Upper lobe of left lung (tissue), 6 donors: ENCODE measurements around the gene LTA4H. TPM values are rescaled to one million over a fixed set of nuclear protein-coding genes. Genes with fewer than 3 reads are reported as not detected.

ENCODE experiments used
- ATAC-seq, 2 donors: fragments of 200-7000 bp; cut with Tn5 transposase; one replicate each; pipeline ENCODE4 v1.9.1; 2022; ENCODE audit warnings: mild to moderate bottlenecking in 2 of 2, moderate library complexity in 2 of 2; ENCODE audit not compliant: low FRiP score in 2 of 2
- DNase-seq, 2 donors: peaks; one replicate each; pipeline ENCODE4 v3.0.0-alpha.2; 2019 to 2020
- H3K27ac ChIP-seq, 4 donors: fragments of 200-600 bp; sonication (generic); one replicate each; pipeline ENCODE4 v1.5.1; 2016 to 2019
- H3K27me3 ChIP-seq, 4 donors: fragments of 200-600 bp; sonication (generic); one replicate each; pipeline ENCODE4 v1.5.1; 2017 to 2019
- H3K36me3 ChIP-seq, 4 donors: fragments of 200-600 bp; sonication (generic); one replicate each; pipeline ENCODE4 v1.5.1; 2016 to 2019
- H3K4me1 ChIP-seq, 4 donors: fragments of 200-600 bp; sonication (generic); one replicate each; pipeline ENCODE4 v1.5.1; 2018 to 2019
- H3K4me3 ChIP-seq, 4 donors: fragments of 200-600 bp; sonication (generic); one replicate each; pipeline ENCODE4 v1.5.1; 2017 to 2019; ENCODE audit warnings: mild to moderate bottlenecking in 2 of 4, moderate library complexity in 1 of 4
- H3K9me3 ChIP-seq, 4 donors: fragments of 200-600 bp; sonication (generic); one replicate each; pipeline ENCODE4 v1.5.1; 2018 to 2019
- EP300 ChIP-seq, 4 donors: sonication (generic); formaldehyde crosslinking; IDR thresholded peaks; one replicate each; pipeline ENCODE4 v1.5.1; 2017; ENCODE audit warnings: antibody characterized with exemption in 4 of 4, control low read depth in 2 of 4
- POLR2A ChIP-seq, 4 donors: fragments of 450-650 bp; IDR thresholded peaks; one replicate each; pipeline ENCODE4 v1.5.1; 2016 to 2017; ENCODE audit warnings: antibody characterized with exemption in 4 of 4, mild to moderate bottlenecking in 2 of 4
- POLR2AphosphoS5 ChIP-seq, 2 donors: sonication (generic); formaldehyde crosslinking; IDR thresholded peaks; one replicate each; pipeline ENCODE4 v1.5.1; 2017; ENCODE audit warnings: antibody characterized with exemption in 2 of 2
- WGBS, 2 donors: methylation state at CpG; one replicate each; pipeline ENCODE4 v1.1.5; 2017 to 2018; 5-methylcytosine and 5-hydroxymethylcytosine counted together
- total RNA-seq, 6 donors: library from RNA; depleted of rRNA in 4 of 6; stranded (reverse); fragments of >200 nt in 4 of 6; gene quantifications; one replicate each; pipeline versions ENCODE4 v1.1.0 to v1.2.1, GENCODE V29; 2016 to 2021
- TF ChIP-seq, protein P1 (sequence below), 6 experiments: fragments of 450-650 bp in 4 of 6; fragments of 200-600 bp in 2 of 6; sonication (generic) in 2 of 6; IDR thresholded peaks; one replicate each; pipeline ENCODE4 v1.5.1; 2016 to 2019; ENCODE audit warnings: antibody characterized with exemption in 6 of 6
- donor health status: DM: no; HTN: no; CAD: no; lungs with moderate emphysema.
- donor health status: DM: no; HTN: yes; CAD: no; lungs with severe emphysema.

The LTA4H gene
- total RNA-seq, 6 donors from 2014 or later, result 110 to 314 (median 254) TPM

DNA sequence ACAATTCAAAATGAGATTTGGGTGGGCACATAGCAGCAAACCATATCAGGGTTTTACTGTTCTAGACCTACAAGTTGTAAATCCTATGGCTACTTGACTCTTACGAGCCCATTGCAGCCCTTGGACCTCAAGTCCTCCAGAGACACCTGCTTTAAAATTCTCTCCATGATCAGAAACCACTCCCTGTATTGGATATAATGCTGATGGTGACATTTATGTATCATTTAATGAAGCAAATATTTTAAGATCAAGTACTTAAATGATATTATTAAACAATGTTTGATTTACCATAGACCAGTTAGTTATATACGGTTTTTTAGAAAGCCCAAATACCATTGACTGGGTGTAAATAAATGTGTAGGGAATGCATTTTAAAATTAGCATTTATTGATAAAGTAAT is 68.1 kb downstream of the LTA4H start:
- no peaks in the 10 kb centered on the region for H3K4me1 ChIP-seq
- H3K27me3 ChIP-seq, result no peaks in the 10 kb centered on the region
- no peak for TF ChIP-seq POLR2A (IDR thresholded peaks at IDR 0.05)
- TF ChIP-seq, protein P1, sequence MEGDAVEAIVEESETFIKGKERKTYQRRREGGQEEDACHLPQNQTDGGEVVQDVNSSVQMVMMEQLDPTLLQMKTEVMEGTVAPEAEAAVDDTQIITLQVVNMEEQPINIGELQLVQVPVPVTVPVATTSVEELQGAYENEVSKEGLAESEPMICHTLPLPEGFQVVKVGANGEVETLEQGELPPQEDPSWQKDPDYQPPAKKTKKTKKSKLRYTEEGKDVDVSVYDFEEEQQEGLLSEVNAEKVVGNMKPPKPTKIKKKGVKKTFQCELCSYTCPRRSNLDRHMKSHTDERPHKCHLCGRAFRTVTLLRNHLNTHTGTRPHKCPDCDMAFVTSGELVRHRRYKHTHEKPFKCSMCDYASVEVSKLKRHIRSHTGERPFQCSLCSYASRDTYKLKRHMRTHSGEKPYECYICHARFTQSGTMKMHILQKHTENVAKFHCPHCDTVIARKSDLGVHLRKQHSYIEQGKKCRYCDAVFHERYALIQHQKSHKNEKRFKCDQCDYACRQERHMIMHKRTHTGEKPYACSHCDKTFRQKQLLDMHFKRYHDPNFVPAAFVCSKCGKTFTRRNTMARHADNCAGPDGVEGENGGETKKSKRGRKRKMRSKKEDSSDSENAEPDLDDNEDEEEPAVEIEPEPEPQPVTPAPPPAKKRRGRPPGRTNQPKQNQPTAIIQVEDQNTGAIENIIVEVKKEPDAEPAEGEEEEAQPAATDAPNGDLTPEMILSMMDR (IDR thresholded peaks at IDR 0.05), result no peak
- no peak for TF ChIP-seq POLR2AphosphoS5 (IDR thresholded peaks at IDR 0.05)
- TF ChIP-seq EP300 (IDR thresholded peaks at IDR 0.05), result no peak
- H3K9me3 ChIP-seq, result no peaks in the 10 kb centered on the region
- ATAC-seq, result no peak
- no peaks in the 10 kb centered on the region for H3K36me3 ChIP-seq
- WGBS, 2 donors, result 92 to 98% methylated on average over 2 of the region's 2 CpGs
- no peak overlapping the region for H3K27ac ChIP-seq
- H3K4me3 ChIP-seq, result no peak overlapping the region
- no peak for DNase-seq

DNA sequence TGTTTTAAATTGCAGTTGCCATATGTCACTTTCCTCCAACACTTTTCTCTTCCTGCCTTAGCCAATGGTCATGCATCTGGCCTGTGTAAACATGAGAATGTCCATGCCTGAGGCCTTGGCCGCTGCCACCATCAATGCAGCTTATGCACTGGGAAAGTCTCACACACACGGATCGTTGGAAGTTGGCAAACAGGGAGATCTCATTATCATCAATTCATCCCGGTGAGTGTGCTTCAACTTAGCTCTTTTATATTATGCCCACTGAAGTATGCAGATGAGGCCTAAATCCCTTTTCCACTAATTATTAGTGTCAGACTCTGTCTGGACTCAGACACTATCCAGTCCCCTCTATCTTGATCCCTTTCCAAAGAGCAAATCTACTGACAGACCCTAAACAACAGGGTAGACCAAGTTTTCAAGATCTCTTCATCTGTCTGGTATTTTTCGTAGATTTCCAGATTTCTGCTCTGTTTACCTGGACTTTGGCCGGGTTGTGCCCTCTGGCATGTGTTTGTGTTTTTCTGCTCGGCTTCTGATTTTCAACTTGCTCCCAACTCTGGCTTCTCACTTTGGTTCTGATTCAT is 69.0 kb downstream of the LTA4H start:
- ATAC-seq (no peak), DNase-seq (no peak)
- H3K4me3 ChIP-seq, result no peak overlapping the region
- H3K36me3 ChIP-seq, result no peaks in the 10 kb centered on the region
- 79 to 92% methylated on average over 7 of the region's 7 CpGs for WGBS, 2 donors
- no peaks in the 10 kb centered on the region for H3K27me3 ChIP-seq
- no peaks in the 10 kb centered on the region for H3K9me3 ChIP-seq
- H3K27ac ChIP-seq, result no peak overlapping the region
- no peaks in the 10 kb centered on the region for H3K4me1 ChIP-seq
- no peak for TF ChIP-seq POLR2AphosphoS5 (IDR thresholded peaks at IDR 0.05)
- TF ChIP-seq, protein P1 (IDR thresholded peaks at IDR 0.05), result no peak
- no peak for TF ChIP-seq EP300 (IDR thresholded peaks at IDR 0.05)
- TF ChIP-seq POLR2A (IDR thresholded peaks at IDR 0.05), result no peak

DNA sequence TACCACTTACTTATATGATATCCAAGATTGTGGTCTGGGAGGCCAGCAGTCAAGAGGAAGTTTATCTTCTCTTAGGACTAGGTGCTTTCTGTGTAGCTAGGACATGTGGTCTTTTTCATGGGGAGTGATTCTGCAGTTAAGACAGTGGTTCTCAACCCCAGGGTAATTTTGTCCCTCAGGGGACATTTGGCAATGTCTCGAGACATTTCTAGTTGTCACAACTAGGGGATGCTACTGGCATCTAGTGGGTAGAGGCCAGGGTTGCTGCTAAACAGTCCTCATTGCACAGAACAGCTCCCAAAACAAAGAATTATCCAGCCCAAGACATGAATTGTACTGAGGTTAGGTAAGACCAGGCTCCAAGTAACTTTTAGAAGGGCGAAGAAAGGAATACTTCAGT is 72.3 kb downstream of the LTA4H start:
- ATAC-seq (no peak), DNase-seq (no peak)
- Histone ChIP-seq H3K4me1 (no peaks in the 10 kb centered on the region), H3K4me3 (no peak overlapping the region), H3K36me3 (no peaks in the 10 kb centered on the region), H3K9me3 (no peaks in the 10 kb centered on the region), H3K27me3 (no peaks in the 10 kb centered on the region), H3K27ac (no peak overlapping the region)
- TF ChIP-seq, protein P1 (IDR thresholded peaks at IDR 0.05), result no peak
- 86 to 92% methylated on average over 2 of the region's 2 CpGs for WGBS, 2 donors

DNA sequence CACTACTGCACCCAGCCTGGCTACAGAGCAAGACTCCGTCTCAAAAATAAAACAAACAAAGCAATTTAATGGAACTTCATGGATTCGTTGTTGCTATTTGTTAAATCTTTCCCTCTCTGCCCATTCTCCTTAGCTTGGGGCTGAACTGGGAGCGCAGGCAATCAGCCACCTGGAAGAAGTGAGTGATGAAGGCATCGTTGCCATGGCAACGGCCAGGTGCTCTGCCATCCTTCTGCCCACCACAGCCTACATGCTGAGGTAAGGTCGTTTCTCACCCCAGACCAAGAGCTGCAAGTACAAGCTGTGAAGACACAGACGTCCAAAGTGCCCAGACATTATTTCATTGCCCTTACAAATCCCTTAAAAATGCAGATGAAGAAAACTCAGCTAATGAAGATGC is 73.2 kb downstream of the LTA4H start:
- H3K27ac ChIP-seq, result no peak overlapping the region
- H3K27me3 ChIP-seq, result no peaks in the 10 kb centered on the region
- H3K9me3 ChIP-seq, result no peaks in the 10 kb centered on the region
- H3K4me1 ChIP-seq, result no peaks in the 10 kb centered on the region
- ATAC-seq (no peak), DNase-seq (no peak)
- H3K4me3 ChIP-seq, result no peak overlapping the region
- TF ChIP-seq POLR2A (IDR thresholded peaks at IDR 0.05) (no peak), POLR2AphosphoS5 (IDR thresholded peaks at IDR 0.05) (no peak), EP300 (IDR thresholded peaks at IDR 0.05) (no peak)
- TF ChIP-seq, protein P1 (IDR thresholded peaks at IDR 0.05), result no peak
- H3K36me3 ChIP-seq, result no peaks in the 10 kb centered on the region
- 79 to 85% methylated on average over 7 of the region's 7 CpGs for WGBS, 2 donors

DNA sequence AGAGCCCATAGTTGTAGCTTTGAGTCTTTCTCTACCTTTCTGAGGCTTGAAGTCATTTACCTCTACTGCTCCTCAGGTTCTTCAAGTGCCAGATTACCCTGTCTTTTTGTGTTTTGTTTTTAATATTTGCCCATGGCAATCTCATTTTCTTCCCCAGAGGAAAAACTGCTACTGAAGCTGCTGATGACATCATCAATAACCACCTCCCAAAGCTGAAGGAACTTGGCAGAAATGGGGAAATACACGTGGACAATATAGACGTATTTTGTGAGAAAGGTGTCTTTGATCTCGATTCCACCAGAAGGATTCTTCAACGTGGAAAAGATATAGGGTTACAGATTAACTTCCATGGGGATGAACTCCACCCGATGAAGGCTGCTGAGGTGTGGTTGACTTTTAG is 75.1 kb downstream of the LTA4H start:
- Histone ChIP-seq H3K9me3 (no peaks in the 10 kb centered on the region), H3K4me1 (no peaks in the 10 kb centered on the region), H3K27me3 (no peaks in the 10 kb centered on the region), H3K4me3 (no peak overlapping the region), H3K36me3 (no peaks in the 10 kb centered on the region), H3K27ac (no peak overlapping the region)
- no peak for TF ChIP-seq POLR2A (IDR thresholded peaks at IDR 0.05)
- TF ChIP-seq POLR2AphosphoS5 (IDR thresholded peaks at IDR 0.05), result no peak
- TF ChIP-seq, protein P1 (IDR thresholded peaks at IDR 0.05), result no peak
- DNase-seq, result no peak
- WGBS, 2 donors, result 61 to 65% methylated on average over 5 of the region's 5 CpGs
- ATAC-seq, result no peak
